NCI-H1417 treated with DMSO at 0.1 percent for 48 hours (cell line): ENCODE data around the gene IL12RB2.

Source experiments
- DNase-seq: peaks from one replicate; lab custom pipeline; 2025; lab: John Stamatoyannopoulos, UW

IL12RB2 gene, protein sequence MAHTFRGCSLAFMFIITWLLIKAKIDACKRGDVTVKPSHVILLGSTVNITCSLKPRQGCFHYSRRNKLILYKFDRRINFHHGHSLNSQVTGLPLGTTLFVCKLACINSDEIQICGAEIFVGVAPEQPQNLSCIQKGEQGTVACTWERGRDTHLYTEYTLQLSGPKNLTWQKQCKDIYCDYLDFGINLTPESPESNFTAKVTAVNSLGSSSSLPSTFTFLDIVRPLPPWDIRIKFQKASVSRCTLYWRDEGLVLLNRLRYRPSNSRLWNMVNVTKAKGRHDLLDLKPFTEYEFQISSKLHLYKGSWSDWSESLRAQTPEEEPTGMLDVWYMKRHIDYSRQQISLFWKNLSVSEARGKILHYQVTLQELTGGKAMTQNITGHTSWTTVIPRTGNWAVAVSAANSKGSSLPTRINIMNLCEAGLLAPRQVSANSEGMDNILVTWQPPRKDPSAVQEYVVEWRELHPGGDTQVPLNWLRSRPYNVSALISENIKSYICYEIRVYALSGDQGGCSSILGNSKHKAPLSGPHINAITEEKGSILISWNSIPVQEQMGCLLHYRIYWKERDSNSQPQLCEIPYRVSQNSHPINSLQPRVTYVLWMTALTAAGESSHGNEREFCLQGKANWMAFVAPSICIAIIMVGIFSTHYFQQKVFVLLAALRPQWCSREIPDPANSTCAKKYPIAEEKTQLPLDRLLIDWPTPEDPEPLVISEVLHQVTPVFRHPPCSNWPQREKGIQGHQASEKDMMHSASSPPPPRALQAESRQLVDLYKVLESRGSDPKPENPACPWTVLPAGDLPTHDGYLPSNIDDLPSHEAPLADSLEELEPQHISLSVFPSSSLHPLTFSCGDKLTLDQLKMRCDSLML

DNA sequence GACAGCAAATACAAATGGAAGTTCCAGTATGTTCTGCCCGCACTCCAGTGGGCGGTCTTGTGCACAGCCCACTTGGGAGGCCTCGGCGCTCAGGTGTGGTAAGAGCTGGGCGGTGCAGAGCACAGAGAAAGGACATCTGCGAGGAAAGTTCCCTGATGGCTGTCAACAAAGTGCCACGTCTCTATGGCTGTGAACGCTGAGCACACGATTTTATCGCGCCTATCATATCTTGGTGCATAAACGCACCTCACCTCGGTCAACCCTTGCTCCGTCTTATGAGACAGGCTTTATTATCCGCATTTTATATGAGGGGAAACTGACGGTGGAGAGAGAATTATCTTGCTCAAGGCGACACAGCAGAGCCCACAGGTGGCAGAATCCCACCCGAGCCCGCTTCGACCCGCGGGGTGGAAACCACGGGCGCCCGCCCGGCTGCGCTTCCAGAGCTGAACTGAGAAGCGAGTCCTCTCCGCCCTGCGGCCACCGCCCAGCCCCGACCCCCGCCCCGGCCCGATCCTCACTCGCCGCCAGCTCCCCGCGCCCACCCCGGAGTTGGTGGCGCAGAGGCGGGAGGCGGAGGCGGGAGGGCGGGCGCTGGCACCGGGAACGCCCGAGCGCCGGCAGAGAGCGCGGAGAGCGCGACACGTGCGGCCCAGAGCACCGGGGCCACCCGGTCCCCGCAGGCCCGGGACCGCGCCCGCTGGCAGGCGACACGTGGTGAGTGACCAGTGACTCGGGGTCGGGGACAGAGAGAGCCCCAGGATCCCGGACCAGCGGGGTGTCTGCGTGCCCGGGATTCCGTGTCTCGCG lies at the start of gene IL12RB2:
IL12RB2 (plus strand) TSS at position 623 of the 810 bp plus-strand sequence. CDS start 12,496 bp downstream, outside the sequence.
- no peak for DNase-seq

DNA sequence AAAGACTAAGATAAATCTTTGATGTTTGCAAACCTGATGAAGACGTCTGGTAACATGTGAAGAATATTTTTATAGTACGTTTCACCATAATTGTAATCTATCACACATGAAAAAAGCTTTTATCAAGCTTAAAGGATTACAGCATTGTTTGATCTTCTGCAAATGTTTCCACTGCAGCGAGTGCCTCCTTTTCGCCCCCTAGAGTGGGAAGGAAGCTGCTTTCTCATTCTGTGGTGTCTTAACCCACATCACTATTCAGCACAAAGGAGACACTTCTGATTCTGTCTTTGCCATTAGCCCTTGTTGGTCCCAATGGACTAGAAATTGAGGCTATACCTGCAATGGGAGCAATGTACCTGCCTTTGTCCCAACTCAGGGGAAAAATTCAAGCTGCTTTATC lies 46.0 kb upstream of the IL12RB2 start:
- DNase-seq, result no peak

DNA sequence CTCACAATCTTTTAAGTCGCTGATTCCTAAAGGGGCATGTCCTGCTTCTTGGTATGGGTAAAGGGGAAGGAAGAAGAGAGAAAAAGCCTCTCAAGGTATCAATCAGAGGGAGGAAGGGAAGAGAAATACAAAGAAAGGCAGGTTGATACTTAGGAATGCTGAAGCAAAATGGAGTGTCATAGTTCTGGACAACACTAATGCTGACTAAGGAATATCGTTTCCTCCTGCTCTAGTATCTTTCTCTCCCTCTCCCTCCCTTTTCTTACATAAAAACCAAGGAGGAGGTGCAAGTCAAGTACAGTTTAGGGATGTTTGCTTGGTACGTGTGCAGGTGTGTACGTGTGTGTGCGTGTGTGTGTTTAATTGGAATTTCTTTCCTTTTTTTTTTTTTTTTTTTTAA lies 44.9 kb upstream of the IL12RB2 start:
- DNase-seq, result no peak

DNA sequence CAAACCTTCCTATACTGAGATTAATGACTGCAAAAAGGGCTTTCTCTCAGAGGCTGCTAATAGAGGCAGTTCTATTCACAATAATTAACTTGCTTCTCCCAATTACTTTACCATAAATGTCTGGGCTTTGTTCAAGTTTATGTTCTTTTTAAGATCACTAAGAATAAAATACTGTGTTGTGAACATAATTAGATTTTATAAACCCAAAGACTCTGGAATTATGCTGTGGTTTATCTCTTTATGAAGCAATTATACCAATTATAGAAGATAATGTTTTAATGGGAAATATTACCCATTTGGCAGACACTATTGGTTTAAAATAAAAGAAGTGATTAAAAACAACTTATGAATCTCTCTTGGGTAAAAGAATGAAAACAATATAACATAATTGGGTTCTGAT lies 43.5 kb upstream of the IL12RB2 start:
- DNase-seq, result no peak

DNA sequence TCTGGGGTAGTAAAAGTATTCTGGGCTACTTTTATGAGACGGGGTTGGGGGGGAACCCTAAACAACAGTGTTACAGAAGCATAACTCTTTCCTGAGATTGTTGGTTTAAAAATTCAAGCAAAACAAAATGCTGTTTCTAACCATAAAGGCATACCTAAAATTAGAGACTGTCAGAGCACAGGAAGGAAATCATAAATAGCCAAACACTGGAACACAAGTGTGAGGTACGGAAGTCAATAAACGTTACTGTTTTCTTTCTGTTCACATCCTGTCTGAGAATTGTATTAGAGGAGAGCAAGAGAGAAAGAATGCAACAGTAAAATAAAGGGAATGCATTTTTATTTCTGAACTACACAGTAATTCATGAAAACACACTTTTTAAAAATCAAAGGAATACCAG lies 42.8 kb upstream of the IL12RB2 start:
- DNase-seq, result no peak

DNA sequence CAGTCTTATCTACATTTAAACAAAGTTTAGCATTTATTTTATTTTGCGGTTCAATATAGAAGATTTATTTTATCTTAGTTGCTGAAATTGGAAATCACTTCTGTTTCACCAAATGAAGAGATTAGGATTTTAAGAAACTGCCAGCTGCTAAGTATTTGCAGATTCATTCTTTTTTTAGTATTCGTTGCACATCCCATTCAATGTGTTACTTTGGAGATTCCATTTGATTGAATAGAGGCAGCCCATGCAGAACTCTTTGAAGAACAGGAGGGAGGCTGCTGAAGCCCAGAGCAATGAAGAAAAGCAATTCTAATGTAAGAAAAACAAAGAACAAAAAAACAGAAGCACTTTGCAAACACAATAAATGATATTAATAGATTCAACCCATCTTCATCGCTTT lies 38.6 kb upstream of the IL12RB2 start:
- DNase-seq, result no peak

DNA sequence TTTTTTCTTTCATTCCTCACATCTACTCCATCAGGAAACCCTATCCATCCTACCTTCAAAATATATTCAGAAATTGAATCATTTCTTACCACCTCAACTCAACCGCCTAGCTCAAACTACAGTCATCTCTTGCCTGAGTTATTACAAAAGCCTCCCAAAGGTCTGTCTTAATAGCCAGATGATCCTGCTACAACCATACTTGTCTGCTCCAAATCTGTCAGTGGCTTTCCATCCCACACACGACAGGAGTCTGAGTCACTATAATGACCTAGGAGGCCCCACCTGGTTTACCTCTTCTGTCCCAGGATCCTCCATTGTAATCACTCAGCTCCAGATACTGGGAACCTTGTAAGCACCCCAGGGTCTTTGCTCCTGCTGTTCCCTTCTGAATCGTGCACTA lies 37.1 kb upstream of the IL12RB2 start:
- no peak for DNase-seq

DNA sequence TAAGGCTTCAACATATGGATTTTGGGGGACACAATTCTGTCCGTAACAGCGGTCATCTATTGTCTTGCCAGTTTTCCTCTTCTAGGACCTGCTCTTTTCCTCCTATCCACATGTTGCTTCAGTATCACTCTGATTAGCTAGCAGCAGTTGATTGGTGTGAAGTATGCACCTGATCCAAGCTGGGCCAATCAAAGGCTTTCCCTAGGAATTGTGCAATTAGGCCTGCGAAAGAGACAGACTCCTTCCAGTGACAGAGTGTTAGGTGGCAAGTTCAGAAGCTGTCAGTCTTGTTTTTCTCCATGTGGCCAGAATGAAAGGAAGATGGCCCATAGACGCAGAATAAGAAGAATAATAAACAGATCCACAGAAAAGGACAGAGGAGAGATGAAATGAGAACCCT lies 34.1 kb upstream of the IL12RB2 start:
- DNase-seq, result no peak

DNA sequence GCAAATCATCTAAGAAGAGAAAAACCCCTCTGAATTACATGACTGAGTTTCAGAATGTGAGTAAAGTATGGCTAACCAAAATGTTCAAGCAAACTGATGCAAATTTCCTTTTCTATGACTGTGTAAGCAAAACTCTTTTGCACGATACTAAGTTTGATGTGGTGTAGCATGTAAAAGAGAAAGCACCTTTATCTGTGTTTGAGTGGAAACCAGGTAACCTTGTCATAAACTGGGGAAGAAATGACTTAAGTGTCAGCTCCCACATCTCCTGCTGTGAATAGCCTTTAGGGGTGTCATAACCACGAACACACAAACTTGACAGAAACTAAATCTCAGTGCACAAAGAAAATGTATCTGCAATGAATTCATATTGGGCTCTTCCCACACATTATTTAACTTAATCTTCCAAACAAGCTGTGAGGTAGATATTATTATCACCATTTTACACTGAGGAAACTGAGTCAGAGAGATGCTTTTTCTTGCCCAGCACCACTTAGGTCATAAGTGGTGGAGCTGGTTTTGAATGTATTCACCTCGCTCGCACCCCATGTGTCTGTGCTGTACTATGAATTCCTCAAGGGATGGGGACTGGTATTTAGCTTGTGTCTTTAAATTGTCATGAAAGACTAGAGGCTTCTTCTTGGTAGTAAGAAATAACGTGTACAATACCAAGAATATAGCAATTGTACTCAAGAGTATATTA lies 32.9 kb upstream of the IL12RB2 start:
- DNase-seq, result no peak

DNA sequence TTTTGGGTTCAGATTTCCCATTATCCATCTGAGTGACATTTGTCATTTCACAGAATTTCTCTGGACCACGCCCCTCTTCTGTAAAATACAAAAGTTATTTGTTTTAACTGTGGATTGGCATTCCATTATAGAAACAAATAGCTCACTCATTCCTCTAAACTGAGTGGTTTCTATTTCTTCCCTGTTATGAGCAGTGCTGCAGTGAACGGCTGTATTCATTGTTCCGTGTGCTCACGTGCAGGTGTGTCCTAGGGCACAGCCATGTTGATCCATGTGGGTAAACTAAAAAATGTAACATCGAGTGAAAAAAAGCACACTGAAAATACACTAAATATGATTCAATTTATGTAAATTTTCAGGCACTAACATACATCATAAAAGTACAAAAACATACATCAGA lies 27.0 kb upstream of the IL12RB2 start:
- DNase-seq, result no peak

DNA sequence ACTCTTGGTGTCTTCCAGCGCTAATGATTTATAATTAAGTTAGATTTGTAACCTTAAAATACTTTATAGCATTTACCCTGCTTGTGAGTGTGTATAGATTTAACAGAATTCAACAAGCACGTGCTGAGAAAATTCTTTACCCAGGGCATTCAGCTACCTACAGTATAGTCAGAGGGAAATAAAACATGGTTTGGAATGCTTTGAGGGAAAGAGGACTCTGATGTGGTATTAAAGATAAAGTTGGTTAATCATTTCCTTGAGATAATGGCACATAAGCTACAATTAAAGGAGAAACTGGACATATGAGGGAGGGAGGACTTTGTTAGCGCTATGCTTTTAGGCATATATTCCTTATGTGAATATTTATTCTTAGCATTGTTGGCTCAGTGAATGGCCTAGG lies 26.4 kb upstream of the IL12RB2 start:
- DNase-seq, result no peak

DNA sequence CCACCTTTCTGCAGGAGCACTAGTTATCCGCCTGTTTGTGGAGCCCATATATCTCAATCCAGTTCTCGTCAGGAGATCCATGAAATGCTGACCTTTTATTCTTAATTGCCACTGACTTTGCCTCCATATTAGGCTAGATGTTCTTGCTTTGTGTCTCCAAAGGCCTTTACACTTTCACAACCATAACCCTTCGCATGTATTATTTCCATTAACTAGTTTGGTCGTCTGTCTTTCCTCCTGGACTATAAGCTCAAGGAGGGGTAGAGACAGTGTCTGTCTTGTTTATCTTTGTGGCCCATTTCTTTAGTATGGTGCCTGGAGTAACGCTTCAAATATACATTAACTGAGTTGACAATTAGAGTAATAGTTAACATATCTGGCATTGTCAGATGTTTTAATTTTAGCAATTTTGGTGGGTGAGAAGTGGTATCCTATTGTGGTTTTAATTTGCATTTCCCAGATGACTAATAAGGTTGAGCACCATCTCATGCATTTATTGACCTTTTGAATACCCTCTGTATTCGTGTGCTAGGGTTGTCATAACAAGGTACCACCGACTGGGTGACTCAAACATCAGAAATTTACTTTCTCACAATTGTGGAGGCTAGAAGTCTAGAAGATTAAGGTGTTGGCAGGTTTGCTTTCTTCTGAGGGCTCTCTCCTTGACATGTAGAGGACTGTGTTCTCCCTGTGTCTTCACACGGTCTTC lies 21.7 kb upstream of the IL12RB2 start:
- no peak for DNase-seq

DNA sequence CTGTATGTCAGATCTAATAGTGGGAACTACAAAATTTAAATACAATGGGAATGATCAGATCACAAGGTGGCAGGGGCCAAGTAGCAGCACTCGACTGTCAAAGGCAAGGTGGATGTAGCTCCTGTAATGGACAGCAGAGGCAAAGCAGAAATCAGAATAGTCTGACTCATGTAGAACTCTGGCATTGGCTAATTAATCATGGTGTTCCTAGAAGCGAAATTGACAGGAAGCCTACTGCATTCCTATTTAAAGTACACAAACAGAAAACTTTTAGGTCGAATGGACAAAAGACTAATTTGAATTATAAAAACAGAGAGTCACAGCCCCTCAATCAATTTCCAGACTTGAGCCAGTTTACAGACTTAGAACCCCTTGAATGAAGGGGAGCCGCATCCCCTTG lies 17.4 kb upstream of the IL12RB2 start:
- no peak for DNase-seq

DNA sequence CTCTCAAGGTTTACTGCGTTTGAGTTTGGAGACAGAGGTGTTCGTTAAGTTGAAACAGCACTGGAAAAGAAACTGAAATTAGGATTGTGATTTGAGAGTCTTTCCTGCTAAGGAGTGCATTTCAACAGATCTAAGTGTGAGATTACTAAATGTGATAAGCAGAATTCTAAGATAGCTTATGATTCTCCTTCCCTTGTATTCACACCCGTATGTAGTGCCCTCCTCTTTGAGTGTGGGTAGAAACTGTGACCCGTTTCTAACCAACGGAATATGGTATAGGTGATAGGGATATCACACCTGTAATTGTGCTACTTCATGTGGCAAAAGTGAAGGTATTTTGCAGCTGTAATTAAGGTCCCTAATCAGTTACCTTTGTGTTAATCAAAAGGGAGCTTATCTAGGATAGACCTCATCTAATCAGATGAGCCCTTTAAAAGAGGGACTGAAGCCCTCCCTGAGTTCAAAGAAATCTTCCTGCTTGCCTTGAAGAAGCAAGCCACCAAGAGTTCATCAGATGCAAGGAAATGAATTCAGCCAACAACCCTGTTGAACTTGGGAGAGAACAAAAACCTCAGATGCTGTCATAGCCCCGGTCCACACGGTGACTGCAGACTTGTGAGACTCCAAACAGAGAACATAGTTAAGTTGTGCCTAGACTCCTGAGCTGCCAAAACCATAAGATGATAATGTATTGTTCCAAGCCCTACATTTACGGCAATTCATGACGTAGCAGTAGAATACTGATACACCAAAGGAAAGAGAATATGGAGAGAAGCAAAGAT lies 12.6 kb upstream of the IL12RB2 start:
- no peak for DNase-seq

DNA sequence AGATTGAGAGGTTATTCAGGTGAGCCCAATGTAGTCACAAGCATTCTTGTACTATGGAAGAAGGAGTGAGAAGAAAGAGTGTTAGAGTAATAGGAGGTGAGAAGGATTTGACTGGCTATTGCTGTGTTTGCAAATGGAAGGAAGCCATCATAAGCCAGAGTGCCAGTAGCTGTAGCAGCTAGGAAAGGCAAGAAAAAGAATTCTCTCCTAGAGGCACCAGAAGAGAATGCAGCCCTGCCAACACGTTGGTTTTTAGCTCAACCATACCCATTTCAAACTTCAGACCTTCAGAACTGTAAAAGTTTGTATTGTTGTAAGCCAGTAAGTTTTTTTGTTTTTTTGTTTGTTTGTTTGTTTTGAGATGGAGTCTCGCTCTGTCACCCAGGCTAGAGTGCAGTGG lies 8.9 kb upstream of the IL12RB2 start:
- no peak for DNase-seq

DNA sequence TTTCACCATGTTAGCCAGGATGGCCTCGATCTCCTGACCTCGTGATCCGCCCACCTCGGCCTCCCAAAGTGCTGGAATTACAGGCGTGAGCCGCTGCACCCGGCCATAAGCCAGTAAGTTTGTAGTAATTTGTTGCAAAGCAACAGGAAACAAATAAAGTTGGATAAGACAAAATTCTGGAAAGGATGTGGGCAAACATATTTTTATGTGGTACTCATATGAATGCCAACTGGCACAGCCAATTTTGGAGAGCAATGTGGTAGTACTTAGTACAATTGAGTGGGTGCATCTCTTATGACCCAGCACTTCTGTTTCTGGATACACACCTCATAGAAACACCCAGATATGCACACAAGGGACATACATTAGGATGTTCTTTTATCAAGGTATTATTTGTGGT lies 8.4 kb upstream of the IL12RB2 start:
- DNase-seq, result no peak

DNA sequence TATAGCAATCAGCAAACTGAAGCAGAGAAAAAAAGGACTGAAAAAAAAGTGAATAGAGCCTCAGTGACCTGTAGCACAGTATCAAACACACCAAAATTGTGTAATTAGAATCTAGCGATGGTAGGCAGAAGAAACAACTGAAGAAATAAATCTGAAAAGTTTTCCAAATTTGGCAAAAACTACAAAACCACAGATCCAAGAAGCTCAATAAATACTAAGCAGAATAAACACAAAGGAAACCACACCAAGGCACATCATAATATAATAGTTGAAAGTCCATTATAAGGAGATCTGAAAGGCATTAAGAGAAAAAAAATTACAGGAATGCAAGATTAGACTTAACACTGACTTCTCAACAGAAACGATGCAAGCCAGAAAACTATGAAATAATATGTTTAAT lies 7.1 kb upstream of the IL12RB2 start:
- no peak for DNase-seq

DNA sequence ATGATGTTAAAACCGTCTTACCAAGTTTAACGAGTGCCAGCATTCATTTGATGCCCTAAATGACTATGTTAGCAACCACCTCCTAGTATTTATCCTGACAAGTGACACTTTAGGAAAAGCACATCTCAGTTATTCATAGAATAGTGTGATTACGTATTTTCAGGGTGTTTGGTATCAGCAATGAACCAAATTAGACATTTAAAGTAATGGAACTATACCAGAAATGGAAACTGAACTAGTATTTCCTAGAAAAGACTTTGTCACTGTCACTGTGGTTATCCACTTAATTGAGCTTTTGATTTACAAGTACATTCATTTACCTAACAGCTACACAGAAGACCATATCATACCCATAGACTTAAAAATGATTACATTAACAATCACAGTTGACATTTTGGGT lies 3.6 kb upstream of the IL12RB2 start:
- DNase-seq, result no peak

DNA sequence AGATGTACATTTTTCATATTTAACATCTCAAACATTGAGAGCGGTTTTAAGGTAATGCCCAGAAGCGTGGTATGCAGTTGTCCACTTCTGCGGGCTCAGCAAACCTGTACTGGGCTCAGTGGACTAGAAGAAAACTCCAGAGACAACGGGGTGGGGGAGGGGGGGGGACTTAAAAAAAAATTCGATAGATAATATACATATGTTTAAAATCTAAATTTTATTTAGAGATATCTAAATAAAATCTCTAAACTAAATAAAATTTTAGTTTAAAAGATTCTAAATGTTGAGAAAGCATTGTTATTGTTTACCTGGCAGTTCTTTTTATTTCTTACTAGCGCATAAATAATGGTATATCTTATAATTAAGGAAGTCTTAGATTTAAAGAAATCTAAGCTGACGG lies 1.1 kb upstream of the IL12RB2 start:
- DNase-seq, result no peak

DNA sequence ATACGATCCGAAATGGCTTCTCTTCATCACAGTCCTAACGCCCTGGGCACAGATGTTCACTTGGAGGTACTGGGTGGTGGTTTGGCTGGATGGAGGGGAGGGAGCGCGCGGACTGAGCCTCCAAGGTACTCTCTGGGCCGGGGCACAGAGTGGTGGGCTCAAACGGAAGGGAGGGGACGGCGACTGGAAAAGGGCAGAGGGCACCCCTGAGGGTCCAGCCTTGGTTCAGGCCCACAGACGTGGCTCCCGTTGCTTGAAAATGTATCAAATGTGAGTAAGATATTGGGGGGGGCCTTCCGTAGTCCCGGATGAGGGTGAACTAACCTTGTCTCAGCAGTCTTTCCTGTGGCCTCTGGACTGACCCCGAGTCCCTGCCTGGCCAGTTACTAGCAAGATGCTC lies 463 bp downstream of the IL12RB2 start:
- no peak for DNase-seq
